ENCODE results near the gene PCGF2.

DNA sequence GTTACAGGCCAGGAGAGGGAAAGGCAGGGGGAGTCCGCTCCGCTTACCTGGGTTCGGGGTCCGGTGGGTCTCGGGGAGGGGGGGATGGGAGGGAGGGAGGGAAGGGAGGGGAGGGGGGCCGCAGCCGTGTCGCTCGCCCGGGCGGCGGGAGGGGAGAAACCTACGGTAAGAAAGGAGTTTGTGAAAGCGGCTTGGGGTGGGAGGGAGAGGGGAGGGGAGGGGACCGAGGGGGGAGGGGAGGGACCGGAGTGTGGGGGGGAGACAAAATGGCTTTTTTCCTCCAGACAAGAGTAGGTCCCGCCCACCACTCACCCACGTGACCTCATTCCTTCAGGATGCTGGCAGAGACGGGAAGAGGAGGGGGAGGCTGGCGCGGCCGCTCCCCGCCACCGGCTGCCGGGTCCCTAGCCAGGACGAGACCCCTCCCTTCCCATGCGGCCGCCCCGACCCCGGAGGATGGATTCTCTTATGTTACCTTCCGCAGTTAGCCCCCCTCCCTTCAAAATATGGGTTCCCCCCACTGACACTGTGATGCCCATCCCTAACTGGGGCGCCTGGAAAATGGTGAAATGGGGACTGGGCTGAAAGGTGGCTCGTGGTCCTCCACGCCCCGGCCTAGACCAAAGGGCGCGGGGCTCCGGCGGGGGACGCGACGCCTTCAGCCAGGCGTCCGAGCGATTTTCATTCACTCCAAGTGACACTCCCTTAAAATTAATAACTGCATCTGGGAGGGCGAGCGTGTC, at the start of gene PCGF2:
- TF ChIP-seq CTCF (conservative IDR thresholded peaks at IDR 0.05 in 1 of 2, IDR thresholded peaks at IDR 0.05 in 1 of 2; ENCODE audit: extremely low read depth in 1 of 2, insufficient read depth in 1 of 2, low read depth in 1 of 2, low read length in 2 of 2) (no peak), EZH2 (IDR thresholded peaks at IDR 0.05; ENCODE audit: borderline replicate concordance, low read length) (no peak)

Measured in mammary epithelial cell (primary cell).